AG04450 (cell line): ENCODE measurements around the gene URB1. TPM values are rescaled to one million over a fixed set of nuclear protein-coding genes. Genes with fewer than 3 reads are reported as not detected.

ENCODE experiments used
- CTCF ChIA-PET: fragments of 300-600, 350-600 bp; formaldehyde crosslinking; extraction: SDS; loops from one replicate; lab custom pipeline; 2022; ENCODE audit warnings: antibody characterized with exemption, inconsistent platforms; lab: Charles Lee
- POLR2A ChIA-PET: fragments of 350-600 bp; formaldehyde crosslinking; extraction: SDS; loops from one replicate; lab custom pipeline; 2021; ENCODE audit warnings: antibody characterized with exemption, inconsistent platforms; lab: Yijun Ruan, JAX
- DNase-seq: peaks from one replicate; pipeline ENCODE4 v3.0.0-alpha.2; 2011; ENCODE audit warnings: low read depth, low spot score
- H3K27ac ChIP-seq: one replicate; pipeline ENCODE4 v1.5.1; 2012; ENCODE audit warnings: low read depth, low read length, control low read depth
- H3K27me3 ChIP-seq: one replicate; pipeline ENCODE4 v1.6.0; 2012; ENCODE audit warnings: low read length; ENCODE audit not compliant: control insufficient read depth, insufficient read depth
- H3K4me3 ChIP-seq: 2 replicates; pipeline ENCODE4 v1.5.1; 2011; ENCODE audit warnings: mild to moderate bottlenecking, low read depth, low read length, control low read depth
- H3K9me3 ChIP-seq: 2 replicates; pipeline ENCODE4 v1.5.1; 2012; ENCODE audit warnings: low read length; ENCODE audit not compliant: control insufficient read depth, insufficient read depth
- polyA plus RNA-seq: library from polyadenylated mRNA; depleted of rRNA; stranded (reverse); fragments of >200 nt; gene quantifications from 2 replicates; pipeline ENCODE4 v1.2.3, GENCODE V29; 2011
- TF ChIP-seq, protein P1 (sequence below): IDR thresholded peaks from 2 replicates; pipeline ENCODE4 v1.5.1; 2011; ENCODE audit warnings: low read depth, low read length, control low read depth, inconsistent platforms

The URB1 gene
- polyA plus RNA-seq, 1 experiment, result 7.6 TPM

DNA sequence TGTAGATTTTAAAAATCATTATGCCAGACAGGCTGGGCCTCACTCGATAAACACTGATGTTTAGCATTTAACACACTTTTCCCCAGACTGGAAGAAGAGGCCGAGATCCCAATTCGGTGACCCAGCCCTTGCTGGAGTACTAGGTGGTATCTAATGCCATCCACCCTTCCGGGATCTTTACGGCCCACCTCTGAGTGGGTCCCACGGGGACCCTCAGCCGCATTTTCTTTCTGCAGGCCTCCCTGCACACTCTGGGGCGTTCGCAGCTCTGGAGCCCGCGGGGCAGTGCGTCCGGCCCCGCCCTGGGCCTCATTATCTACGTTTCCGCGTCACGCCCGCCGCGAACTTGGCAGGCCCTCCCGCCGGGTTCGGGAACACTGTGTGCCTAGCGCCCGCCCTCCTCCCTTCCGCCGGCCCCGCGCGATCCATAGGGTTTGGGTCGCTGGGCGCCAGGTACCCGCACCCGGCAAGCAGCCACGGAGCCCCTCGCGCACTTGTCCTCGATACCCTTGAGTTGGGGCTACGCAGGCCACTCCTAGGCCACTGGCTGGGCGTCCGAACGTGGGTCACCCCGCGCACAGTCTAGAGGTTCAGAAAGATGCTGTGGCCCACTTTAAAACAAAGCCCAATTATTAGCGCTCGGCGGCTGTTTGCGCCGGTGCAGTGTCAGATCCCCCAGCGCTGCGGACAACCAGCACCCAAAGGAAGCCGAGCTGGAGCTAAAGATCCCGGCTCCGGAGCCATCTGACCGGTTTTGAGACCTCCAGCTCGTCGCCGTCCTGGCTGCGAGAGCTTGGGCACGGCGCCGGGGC lies 18.7 kb upstream of the URB1 start:
- Histone ChIP-seq H3K9me3 (no peaks in the 10 kb centered on the region; the same call in 1 of the 2 replicates), H3K27ac (peak overlapping the region; percentile 21), H3K4me3 (peak overlapping the region; percentile 66), H3K27me3 (no peaks in the 10 kb centered on the region)
- TF ChIP-seq, protein P1, sequence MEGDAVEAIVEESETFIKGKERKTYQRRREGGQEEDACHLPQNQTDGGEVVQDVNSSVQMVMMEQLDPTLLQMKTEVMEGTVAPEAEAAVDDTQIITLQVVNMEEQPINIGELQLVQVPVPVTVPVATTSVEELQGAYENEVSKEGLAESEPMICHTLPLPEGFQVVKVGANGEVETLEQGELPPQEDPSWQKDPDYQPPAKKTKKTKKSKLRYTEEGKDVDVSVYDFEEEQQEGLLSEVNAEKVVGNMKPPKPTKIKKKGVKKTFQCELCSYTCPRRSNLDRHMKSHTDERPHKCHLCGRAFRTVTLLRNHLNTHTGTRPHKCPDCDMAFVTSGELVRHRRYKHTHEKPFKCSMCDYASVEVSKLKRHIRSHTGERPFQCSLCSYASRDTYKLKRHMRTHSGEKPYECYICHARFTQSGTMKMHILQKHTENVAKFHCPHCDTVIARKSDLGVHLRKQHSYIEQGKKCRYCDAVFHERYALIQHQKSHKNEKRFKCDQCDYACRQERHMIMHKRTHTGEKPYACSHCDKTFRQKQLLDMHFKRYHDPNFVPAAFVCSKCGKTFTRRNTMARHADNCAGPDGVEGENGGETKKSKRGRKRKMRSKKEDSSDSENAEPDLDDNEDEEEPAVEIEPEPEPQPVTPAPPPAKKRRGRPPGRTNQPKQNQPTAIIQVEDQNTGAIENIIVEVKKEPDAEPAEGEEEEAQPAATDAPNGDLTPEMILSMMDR, result no peak
- no peak for DNase-seq
- ChIA-PET CTCF (interaction anchor here (0.9 to 1.7 kb wide), 5 partner anchors 8 to 197 kb away, joined by 3 to 8 read pairs (median 3); no protein-coding TSS in a partner anchor), POLR2A (interaction anchor here (0.6 to 1.7 kb wide), 3 partner anchors 33 to 201 kb away, joined by 3 to 5 read pairs (median 4); partner anchors contain the start of gene CFAP298)

DNA sequence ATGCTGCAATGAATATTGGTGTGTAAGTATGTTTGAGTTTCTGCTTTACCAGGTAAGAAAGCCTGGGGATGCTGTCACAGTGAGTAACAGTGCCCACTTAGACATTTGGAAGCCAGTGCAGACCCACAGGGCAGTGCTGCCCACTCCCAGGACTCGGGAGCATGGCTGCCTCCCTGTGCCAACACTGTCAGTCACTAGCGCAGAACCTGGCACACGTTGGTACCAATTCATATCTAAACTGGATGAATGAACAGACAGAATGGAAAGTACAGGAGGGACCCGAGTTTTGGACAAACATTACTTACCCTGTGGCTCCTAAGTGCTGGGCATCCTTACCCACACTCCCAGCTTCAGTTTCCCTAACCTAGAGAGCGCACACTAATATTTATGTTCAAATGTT lies 18.1 kb upstream of the URB1 start:
- Histone ChIP-seq H3K4me3 (no peak overlapping the region), H3K9me3 (no peaks in the 10 kb centered on the region; the same call in 1 of the 2 replicates), H3K27ac (no peak overlapping the region), H3K27me3 (no peaks in the 10 kb centered on the region)
- ChIA-PET POLR2A (interaction anchor here (1.7 kb wide), 1 partner anchor 106 kb away, joined by 5 read pairs; no protein-coding TSS in a partner anchor), CTCF (interaction anchor here (1.1 to 1.7 kb wide), 2 partner anchors 8 to 190 kb away, joined by 4 to 8 read pairs; no protein-coding TSS in a partner anchor)
- TF ChIP-seq, protein P1, result no peak
- DNase-seq, result no peak

DNA sequence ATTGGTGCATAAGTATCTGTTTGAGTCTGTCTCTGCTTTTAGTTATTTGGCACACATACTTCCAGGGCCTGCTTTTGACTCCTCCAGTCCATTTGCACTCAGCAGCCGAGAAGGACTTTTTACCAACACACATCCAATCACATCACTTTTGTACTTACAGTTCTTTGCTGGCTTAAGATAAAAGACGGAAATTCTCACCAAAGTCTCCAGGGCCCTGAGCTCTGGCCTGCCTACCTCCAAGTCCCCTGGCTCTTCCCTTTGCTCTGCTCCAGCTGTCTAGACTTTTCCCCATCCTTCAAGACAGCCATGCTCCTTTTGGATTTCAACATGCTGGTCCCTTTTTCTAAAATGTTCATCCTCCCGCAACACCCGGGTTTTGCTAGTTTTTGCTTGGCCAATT lies 17.5 kb upstream of the URB1 start:
- POLR2A ChIA-PET, result no interaction called here

DNA sequence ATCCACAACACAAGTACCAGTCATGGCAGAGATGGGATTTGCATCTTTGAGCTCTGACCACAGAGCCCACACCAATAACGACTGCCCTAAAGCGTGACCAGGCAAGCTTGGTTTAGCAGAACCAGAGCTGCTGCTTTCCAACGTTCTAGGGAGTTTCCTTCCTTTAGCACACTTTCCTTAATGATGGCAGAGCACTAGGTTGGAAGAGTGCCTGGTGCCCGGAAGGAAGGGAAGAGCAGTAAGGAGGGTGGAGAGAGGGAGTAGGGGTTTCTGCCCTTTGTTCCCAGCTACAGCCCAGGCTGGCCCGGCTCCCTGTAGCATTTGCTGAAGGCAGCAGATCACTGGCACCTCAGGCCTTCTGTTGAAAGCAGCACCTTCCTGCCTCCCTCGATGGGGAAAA lies 13.6 kb upstream of the URB1 start:
- ChIA-PET CTCF (interaction anchor here (0.7 to 7.3 kb wide), 4 partner anchors 15 to 416 kb away, joined by 4 to 245 read pairs (median 14); no protein-coding TSS in a partner anchor), POLR2A (no interaction called here)
- Histone ChIP-seq H3K9me3 (no peaks in the 10 kb centered on the region), H3K4me3 (no peak overlapping the region), H3K27ac (no peak overlapping the region), H3K27me3 (no peaks in the 10 kb centered on the region)
- no peak for DNase-seq
- TF ChIP-seq, protein P1, result no peak

More for the DNA sequence above, 17.5 kb upstream of the URB1 start:
- CTCF ChIA-PET, result no interaction called here
- DNase-seq, result no peak
- Histone ChIP-seq H3K27ac (no peak overlapping the region), H3K27me3 (no peaks in the 10 kb centered on the region), H3K9me3 (no peaks in the 10 kb centered on the region; the same call in 1 of the 2 replicates), H3K4me3 (no peak overlapping the region)
- TF ChIP-seq, protein P1, result no peak
